Liver (tissue), 9 donors: ENCODE data around the gene RTBDN. TPM values are rescaled to one million over a fixed set of nuclear protein-coding genes. Genes with fewer than 3 reads are reported as not detected.
A peak's percentile ranks its signal among the peaks of the same experiment; 100 is the strongest.

Experiments used
- DNase-seq: peaks from one replicate; pipeline ENCODE4 v3.0.0-alpha.2; 2017; ENCODE audit warnings: low spot score
- H3K27ac ChIP-seq, 2 donors: one replicate each; pipeline ENCODE4 v1.7.0; 2013; ENCODE audit warnings: inconsistent platforms in 2 of 2, low read length in 2 of 2, control low read depth in 1 of 2, low read depth in 1 of 2, mild to moderate bottlenecking in 1 of 2
- H3K27me3 ChIP-seq, 4 donors: one replicate each; pipeline versions ENCODE4 v1.6.1 to v1.7.0; 2013; ENCODE audit warnings: low read length in 3 of 4, inconsistent platforms in 1 of 4, mild to moderate bottlenecking in 1 of 4, moderate library complexity in 1 of 4; ENCODE audit not compliant: control insufficient read depth in 4 of 4, insufficient read depth in 4 of 4
- H3K36me3 ChIP-seq, 4 donors: one replicate each; pipeline versions ENCODE4 v1.6.1 to v1.7.0; 2013; ENCODE audit warnings: low read length in 3 of 4, mild to moderate bottlenecking in 3 of 4, low read depth in 1 of 4, moderate library complexity in 1 of 4; ENCODE audit not compliant: control insufficient read depth in 4 of 4, insufficient read depth in 3 of 4
- H3K4me1 ChIP-seq, 4 donors: one replicate each; pipeline versions ENCODE4 v1.6.1 to v1.7.0; 2013; ENCODE audit warnings: low read length in 3 of 4, mild to moderate bottlenecking in 3 of 4, moderate library complexity in 1 of 4; ENCODE audit not compliant: control insufficient read depth in 4 of 4, insufficient read depth in 4 of 4
- H3K4me3 ChIP-seq, 3 donors: one replicate each; pipeline versions ENCODE4 v1.6.1 to v1.7.0; 2013; ENCODE audit warnings: low read length in 3 of 3, control low read depth in 1 of 3, low read depth in 1 of 3, mild to moderate bottlenecking in 1 of 3
- H3K9ac ChIP-seq, 2 donors: one replicate each; pipeline ENCODE4 v1.7.0; 2013; ENCODE audit warnings: low read length in 2 of 2, mild to moderate bottlenecking in 2 of 2, moderate library complexity in 2 of 2, control low read depth in 1 of 2, low read depth in 1 of 2
- H3K9me3 ChIP-seq, 4 donors: one replicate each; pipeline versions ENCODE4 v1.6.1 to v1.7.0; 2013; ENCODE audit warnings: low read length in 3 of 4; ENCODE audit not compliant: control insufficient read depth in 4 of 4
- EGR1 ChIP-seq, 2 donors: IDR thresholded peaks; 2 replicates each; pipeline ENCODE4 v1.6.1; 2016 to 2018; ENCODE audit warnings: antibody characterized with exemption in 2 of 2, low read depth in 2 of 2
- FOXA1 ChIP-seq: IDR thresholded peaks from 2 replicates; pipeline ENCODE4 v1.6.1; 2016; ENCODE audit warnings: antibody characterized with exemption
- FOXA2 ChIP-seq: IDR thresholded peaks from 2 replicates; pipeline ENCODE4 v1.6.1; 2016; ENCODE audit warnings: antibody characterized with exemption
- HNF4A ChIP-seq, 2 donors: conservative IDR thresholded peaks; 2 replicates each; pipeline ENCODE4 v1.6.1; 2016; ENCODE audit warnings: antibody characterized with exemption in 2 of 2, mild to moderate bottlenecking in 2 of 2
- RXRA ChIP-seq, 2 donors: IDR thresholded peaks; 2 replicates each; pipeline ENCODE4 v1.6.1; 2017 to 2018; ENCODE audit warnings: antibody characterized with exemption in 2 of 2, mild to moderate bottlenecking in 1 of 2
- SP1 ChIP-seq: IDR thresholded peaks from 2 replicates; pipeline ENCODE4 v1.6.1; 2018; ENCODE audit warnings: antibody characterized with exemption, mild to moderate bottlenecking
- TAF1 ChIP-seq: conservative IDR thresholded peaks from 2 replicates; pipeline ENCODE4 v1.6.1; 2016; ENCODE audit warnings: antibody characterized with exemption, mild to moderate bottlenecking
- YY1 ChIP-seq: IDR thresholded peaks from 2 replicates; pipeline ENCODE4 v1.6.1; 2016; ENCODE audit warnings: antibody characterized with exemption, mild to moderate bottlenecking
- WGBS: extraction: QIAGEN DNeasy Blood & Tissue Kit; methylation state at CpG from one replicate; pipeline ENCODE4 v1.1.7; 2013; 5-methylcytosine and 5-hydroxymethylcytosine counted together
- polyA plus RNA-seq, 2 donors: library from polyadenylated mRNA; stranded (reverse) in 1 of 2; unstranded in 1 of 2; fragments of 200-250 nt in 1 of 2; fragments of >200 nt in 1 of 2; fragmentation: Nextera tagmentation in 1 of 2; extraction: Ambion mirVana in 1 of 2; gene quantifications; one replicate each; pipeline versions ENCODE4 v1.2.1 to v1.2.3, GENCODE V29; 2013 to 2015
- total RNA-seq, 2 donors: library from RNA; depleted of rRNA; stranded (reverse); fragments of >200 nt; gene quantifications; one replicate each; pipeline ENCODE4 v1.2.3, GENCODE V29; 2014
- TF ChIP-seq, protein P1 (sequence below): IDR thresholded peaks from 2 replicates; pipeline ENCODE4 v1.6.1; 2016; ENCODE audit warnings: antibody characterized with exemption, mild to moderate bottlenecking
- TF ChIP-seq, protein P2 (sequence below): IDR thresholded peaks from 2 replicates; pipeline ENCODE4 v1.6.1; 2016; ENCODE audit warnings: antibody characterized with exemption
- TF ChIP-seq, protein P3 (sequence below): IDR thresholded peaks from 2 replicates; pipeline ENCODE4 v1.6.1; 2016; ENCODE audit warnings: antibody characterized with exemption
- donor health status: healthy.
- donor health status: healthy.
- donor health status: healthy.
- donor health status: healthy.
- donor health status: healthy.

RTBDN gene
- total and polyA plus RNA-seq, 4 donors = not detected

DNA sequence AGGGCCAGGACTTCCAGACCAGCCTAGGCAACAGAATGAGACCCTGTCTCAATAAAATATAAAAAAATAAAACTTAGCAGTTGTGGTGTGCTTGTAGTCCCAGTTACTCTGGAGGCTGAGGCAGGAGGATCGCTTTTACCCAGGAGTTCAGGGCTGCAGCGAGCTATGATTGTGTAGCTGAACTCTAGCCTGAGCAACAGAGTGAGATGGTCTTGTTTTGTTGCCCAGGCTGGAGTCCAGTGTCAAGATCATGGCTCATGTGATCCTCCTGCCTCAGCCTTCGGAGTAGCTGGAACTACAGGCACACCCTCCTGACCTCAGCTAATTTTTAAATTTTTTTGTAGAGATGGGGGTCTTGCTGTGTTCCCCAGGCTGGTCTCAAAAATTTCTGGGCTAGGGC, 47.4 kb downstream of the RTBDN start:
- Histone ChIP-seq H3K36me3 (no peaks in the 10 kb centered on the region), H3K27ac (peak overlapping the region; percentile 67 to 86), H3K27me3 (no peaks in the 10 kb centered on the region), H3K4me3 (no peak overlapping the region), H3K9me3 (no peaks in the 10 kb centered on the region), H3K9ac (no peak overlapping the region), H3K4me1 (peaks cover 11 to 52% (median 31%) of the 10 kb centered on the region in 4 donors)
- TF ChIP-seq, protein P1, sequence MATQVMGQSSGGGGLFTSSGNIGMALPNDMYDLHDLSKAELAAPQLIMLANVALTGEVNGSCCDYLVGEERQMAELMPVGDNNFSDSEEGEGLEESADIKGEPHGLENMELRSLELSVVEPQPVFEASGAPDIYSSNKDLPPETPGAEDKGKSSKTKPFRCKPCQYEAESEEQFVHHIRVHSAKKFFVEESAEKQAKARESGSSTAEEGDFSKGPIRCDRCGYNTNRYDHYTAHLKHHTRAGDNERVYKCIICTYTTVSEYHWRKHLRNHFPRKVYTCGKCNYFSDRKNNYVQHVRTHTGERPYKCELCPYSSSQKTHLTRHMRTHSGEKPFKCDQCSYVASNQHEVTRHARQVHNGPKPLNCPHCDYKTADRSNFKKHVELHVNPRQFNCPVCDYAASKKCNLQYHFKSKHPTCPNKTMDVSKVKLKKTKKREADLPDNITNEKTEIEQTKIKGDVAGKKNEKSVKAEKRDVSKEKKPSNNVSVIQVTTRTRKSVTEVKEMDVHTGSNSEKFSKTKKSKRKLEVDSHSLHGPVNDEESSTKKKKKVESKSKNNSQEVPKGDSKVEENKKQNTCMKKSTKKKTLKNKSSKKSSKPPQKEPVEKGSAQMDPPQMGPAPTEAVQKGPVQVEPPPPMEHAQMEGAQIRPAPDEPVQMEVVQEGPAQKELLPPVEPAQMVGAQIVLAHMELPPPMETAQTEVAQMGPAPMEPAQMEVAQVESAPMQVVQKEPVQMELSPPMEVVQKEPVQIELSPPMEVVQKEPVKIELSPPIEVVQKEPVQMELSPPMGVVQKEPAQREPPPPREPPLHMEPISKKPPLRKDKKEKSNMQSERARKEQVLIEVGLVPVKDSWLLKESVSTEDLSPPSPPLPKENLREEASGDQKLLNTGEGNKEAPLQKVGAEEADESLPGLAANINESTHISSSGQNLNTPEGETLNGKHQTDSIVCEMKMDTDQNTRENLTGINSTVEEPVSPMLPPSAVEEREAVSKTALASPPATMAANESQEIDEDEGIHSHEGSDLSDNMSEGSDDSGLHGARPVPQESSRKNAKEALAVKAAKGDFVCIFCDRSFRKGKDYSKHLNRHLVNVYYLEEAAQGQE = no peak
- TF ChIP-seq FOXA2 (no peak), HNF4A (conservative IDR thresholded peaks at IDR 0.05) (no peak)
- WGBS = 87% methylated on average over 3 of the region's 3 CpGs
- DNase-seq = no peak

DNA sequence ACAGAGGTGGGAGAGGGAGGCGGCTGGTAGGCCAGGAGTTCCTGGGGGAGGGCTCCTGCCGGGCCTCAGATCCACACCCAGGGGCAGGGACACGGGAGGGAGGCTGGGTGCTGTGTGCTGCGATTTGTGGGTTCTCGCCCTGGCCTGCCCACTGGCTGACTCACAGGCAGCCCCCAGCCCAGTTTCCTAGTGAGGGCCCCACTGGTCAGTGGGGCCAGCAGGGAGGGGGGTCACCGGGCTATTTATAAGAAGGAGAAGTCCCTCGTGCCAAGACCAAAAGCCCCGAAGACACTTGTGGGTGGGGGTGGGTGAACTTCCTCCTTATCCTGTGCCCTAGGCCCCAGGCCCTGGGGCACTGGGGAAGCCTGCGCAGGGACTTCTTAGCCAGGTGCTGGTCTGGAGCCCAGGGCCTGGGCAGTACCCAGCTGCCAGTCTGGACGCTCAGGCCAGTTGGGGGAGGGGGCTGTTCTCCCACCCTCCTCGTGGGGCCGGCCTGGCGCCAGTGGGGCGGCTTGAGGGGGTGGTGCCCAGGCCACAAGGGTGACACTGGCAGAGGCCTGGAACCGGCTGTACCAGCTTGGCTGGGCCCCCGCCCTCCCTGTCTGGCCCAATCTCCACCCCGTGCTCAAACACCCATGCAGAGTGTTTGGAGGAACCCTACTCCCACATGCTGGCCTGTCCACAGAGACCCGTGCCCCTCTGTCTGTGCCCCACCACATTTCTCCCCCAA, 48.1 kb downstream of the RTBDN start:
- 56% methylated on average over 18 of the region's 18 CpGs for WGBS
- H3K27ac ChIP-seq = peak overlapping the region; percentile 67 to 86

DNA sequence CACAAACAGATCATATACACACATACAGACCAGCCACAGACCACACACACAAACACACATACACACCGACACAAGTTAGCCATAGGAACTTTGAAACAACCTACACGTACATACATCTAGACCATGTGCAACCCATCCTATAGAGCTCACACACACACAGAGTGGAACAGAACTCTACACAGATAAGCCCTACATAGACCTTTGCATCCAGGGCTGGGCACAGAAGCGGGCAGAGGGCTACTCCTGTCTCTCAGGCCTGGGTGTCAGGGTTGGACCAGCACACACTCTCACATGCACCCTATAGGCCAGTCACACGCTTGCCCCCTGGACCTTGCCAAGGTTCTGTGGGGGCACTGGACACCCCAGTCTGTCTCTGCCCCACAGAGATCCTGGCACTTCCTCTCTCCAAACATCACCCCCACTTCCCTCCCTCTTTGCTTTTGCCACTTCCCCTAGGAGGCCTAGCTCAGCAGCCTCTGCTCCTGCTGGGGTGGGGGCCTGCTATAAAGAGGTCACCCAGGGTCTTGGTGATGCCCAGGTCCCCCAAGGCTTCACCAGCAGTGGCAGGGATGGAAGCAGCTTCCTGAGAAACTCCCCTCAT, 48.8 kb downstream of the RTBDN start:
- H3K9ac ChIP-seq = no peak overlapping the region
- H3K36me3 ChIP-seq = no peaks in the 10 kb centered on the region
- no peaks in the 10 kb centered on the region for H3K27me3 ChIP-seq
- H3K4me3 ChIP-seq = no peak overlapping the region
- H3K9me3 ChIP-seq = no peaks in the 10 kb centered on the region
- H3K27ac ChIP-seq = peak overlapping the region; percentile 67 to 86
- DNase-seq = peak; percentile 48
- TF ChIP-seq FOXA2 = no peak
- no peak for TF ChIP-seq HNF4A (conservative IDR thresholded peaks at IDR 0.05)
- TF ChIP-seq FOXA1 = no peak
- TF ChIP-seq, protein P2, sequence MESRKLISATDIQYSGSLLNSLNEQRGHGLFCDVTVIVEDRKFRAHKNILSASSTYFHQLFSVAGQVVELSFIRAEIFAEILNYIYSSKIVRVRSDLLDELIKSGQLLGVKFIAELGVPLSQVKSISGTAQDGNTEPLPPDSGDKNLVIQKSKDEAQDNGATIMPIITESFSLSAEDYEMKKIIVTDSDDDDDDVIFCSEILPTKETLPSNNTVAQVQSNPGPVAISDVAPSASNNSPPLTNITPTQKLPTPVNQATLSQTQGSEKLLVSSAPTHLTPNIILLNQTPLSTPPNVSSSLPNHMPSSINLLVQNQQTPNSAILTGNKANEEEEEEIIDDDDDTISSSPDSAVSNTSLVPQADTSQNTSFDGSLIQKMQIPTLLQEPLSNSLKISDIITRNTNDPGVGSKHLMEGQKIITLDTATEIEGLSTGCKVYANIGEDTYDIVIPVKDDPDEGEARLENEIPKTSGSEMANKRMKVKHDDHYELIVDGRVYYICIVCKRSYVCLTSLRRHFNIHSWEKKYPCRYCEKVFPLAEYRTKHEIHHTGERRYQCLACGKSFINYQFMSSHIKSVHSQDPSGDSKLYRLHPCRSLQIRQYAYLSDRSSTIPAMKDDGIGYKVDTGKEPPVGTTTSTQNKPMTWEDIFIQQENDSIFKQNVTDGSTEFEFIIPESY = no peak
- no peak for TF ChIP-seq YY1
- TF ChIP-seq, protein P3, sequence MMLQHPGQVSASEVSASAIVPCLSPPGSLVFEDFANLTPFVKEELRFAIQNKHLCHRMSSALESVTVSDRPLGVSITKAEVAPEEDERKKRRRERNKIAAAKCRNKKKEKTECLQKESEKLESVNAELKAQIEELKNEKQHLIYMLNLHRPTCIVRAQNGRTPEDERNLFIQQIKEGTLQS = no peak
- no peak for TF ChIP-seq EGR1 (IDR thresholded peaks at IDR 0.05; ENCODE audit: low read depth in 2 of 2)
- TF ChIP-seq SP1 = no peak
- H3K4me1 ChIP-seq = peaks cover 11 to 46% (median 27%) of the 10 kb centered on the region in 4 donors
- 73% methylated on average over 4 of the region's 4 CpGs for WGBS

More for the DNA sequence above, 48.1 kb downstream of the RTBDN start:
- no peaks in the 10 kb centered on the region for H3K36me3 ChIP-seq
- H3K9me3 ChIP-seq = no peaks in the 10 kb centered on the region
- peaks cover 11 to 52% (median 31%) of the 10 kb centered on the region in 4 donors for H3K4me1 ChIP-seq
- no peak overlapping the region for H3K4me3 ChIP-seq
- H3K9ac ChIP-seq = no peak overlapping the region
- peak; percentile 53 for DNase-seq
- TF ChIP-seq SP1 = peak; percentile 10
- no peak for TF ChIP-seq RXRA (IDR thresholded peaks at IDR 0.05)
- no peak for TF ChIP-seq TAF1
- no peaks in the 10 kb centered on the region for H3K27me3 ChIP-seq
